Brain microvascular endothelial cell (primary cell): ENCODE results near the gene DCAF6.

Experiments used
- DNase-seq: peaks from one replicate; pipeline ENCODE4 v3.0.0-alpha.2; 2020
- H3K27ac ChIP-seq: fragments of 250-450 bp; sonication (Bioruptor Pico); 2 replicates; pipeline ENCODE4 v1.5.1; 2020; ENCODE audit warnings: mild to moderate bottlenecking, moderate library complexity
- H3K27me3 ChIP-seq: fragments of 250-450 bp; sonication (Bioruptor Pico); replicated peaks from 2 replicates; pipeline ENCODE4 v1.5.1; 2020; ENCODE audit warnings: mild to moderate bottlenecking
- H3K36me3 ChIP-seq: fragments of 250-450 bp; sonication (Bioruptor Pico); replicated peaks from 2 replicates; pipeline ENCODE4 v1.5.1; 2020; ENCODE audit warnings: mild to moderate bottlenecking
- H3K4me3 ChIP-seq: 2 replicates; pipeline ENCODE4 v1.5.1; 2011; ENCODE audit warnings: low read depth, mild to moderate bottlenecking, control low read depth, low read length, moderate library complexity
- CTCF ChIP-seq: IDR thresholded peaks from 2 replicates; pipeline ENCODE4 v1.5.1; 2011; ENCODE audit warnings: low read depth, mild to moderate bottlenecking, moderate library complexity, low read length, control low read depth, inconsistent platforms; ENCODE audit errors: missing control alignments
- in situ Hi-C: cut with HindIII; loops from 2 replicates; pipeline ENCODE4 v1.10.0; 2017; ENCODE audit warnings: low sequenced_read_pairs, low pct_ligation_motif_present

Gene DCAF6

GRCh38 chr1:168110896-168111545 is 174.5 kb downstream of the DCAF6 start:
- DNase-seq = no peak
- no peak overlapping the region for H3K4me3 ChIP-seq

DNA sequence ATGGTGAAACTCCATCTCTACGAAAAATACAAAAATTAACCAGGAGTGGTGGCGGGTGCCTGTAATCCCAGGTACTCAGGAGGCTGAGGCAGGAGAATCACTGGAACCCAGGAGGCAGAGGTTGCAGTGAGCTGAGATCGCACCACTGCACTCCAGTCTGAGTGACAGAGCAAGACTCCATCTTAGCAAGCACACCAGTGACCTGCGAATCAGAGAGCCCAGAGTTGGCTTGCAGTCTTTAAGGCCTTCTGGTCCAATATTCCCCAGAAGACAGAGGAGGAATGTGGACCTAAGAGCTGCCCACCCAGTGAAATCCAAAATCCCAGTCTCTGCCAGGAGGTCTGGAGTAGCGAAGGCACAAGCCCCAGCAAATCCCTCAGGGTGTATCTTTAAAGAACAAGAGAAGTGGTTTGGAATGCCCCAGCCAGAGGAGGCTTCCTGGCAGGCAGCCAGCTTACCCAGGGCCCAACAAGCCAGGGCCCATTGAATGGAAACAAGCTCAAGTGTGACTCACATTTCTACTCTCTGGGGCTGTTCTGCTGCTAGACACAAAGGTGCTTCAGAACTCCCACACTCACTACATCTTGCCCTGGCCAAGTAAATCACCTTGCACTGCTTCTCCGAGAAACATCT is 176.3 kb downstream of the DCAF6 start:
- DNase-seq = peak; percentile 77
- H3K27ac ChIP-seq = no peak overlapping the region

More at GRCh38 chr1:168110896-168111545, 174.5 kb downstream of the DCAF6 start:
- no peak overlapping the region for H3K27ac ChIP-seq
- H3K36me3 ChIP-seq = no peaks in the 10 kb centered on the region
- TF ChIP-seq CTCF = no peak
- in situ Hi-C loops = no loop called here
- H3K27me3 ChIP-seq = no peaks in the 10 kb centered on the region

DNA sequence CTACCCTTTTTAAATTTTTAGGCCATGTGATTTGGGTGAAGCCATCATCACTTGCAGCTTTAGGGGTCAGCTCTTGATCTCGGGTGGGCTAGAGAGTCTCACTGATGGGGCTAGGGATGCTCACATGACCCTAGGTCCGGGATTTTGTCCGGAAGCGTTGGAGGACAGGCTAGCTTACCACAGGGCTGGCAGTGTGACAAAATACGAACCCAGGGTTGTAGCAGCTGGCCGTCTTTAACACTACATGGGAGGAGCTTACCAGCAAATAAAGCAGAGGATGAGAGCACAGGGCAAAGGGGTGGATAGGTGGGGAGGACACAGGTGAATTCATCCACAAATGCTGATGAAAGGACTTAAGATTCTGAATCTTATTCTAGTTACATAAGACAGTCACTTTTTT is 178.4 kb downstream of the DCAF6 start:
- Histone ChIP-seq H3K27me3 (no peaks in the 10 kb centered on the region), H3K27ac (no peak overlapping the region), H3K4me3 (no peak overlapping the region), H3K36me3 (no peaks in the 10 kb centered on the region)
- TF ChIP-seq CTCF = no peak
- DNase-seq = no peak
- in situ Hi-C loops = no loop called here

More for the DNA sequence above, 176.3 kb downstream of the DCAF6 start:
- no peaks in the 10 kb centered on the region for H3K27me3 ChIP-seq
- no peaks in the 10 kb centered on the region for H3K36me3 ChIP-seq
- no peak for TF ChIP-seq CTCF
- no peak overlapping the region for H3K4me3 ChIP-seq
- in situ Hi-C loops = no loop called here

DNA sequence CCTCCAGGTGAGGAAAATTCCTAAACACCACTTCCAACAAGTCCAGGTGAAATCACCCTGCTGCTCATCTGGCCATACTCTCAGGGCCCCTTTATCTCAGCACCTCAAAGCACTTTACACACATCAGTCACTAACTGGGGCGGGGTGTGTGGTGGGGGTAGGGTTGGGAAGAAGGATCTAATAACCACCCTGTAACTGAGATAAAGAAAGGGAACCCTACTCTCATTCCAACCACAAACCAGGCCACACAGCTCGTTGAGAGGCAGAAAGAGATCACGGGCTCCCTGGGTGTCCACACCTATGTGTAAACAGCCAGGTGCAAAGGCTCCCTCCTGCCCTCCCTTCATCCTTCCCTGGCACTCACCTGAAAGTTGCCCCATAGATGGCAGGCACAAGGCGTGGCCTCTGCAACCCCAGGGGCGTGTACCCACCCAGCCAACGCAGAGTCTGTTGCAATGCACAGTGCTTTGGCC is 179.9 kb downstream of the DCAF6 start:
- TF ChIP-seq CTCF = no peak
- in situ Hi-C loops = no loop called here
- no peaks in the 10 kb centered on the region for H3K27me3 ChIP-seq

GRCh38 chr1:168119750-168120149 is 183.3 kb downstream of the DCAF6 start:
- TF ChIP-seq CTCF = no peak
- Histone ChIP-seq H3K27ac (no peak overlapping the region), H3K27me3 (no peaks in the 10 kb centered on the region), H3K4me3 (no peak overlapping the region), H3K36me3 (no peaks in the 10 kb centered on the region)
- in situ Hi-C loops = no loop called here
- DNase-seq = no peak

More for the DNA sequence above, 179.9 kb downstream of the DCAF6 start:
- no peak overlapping the region for H3K27ac ChIP-seq
- H3K36me3 ChIP-seq = no peaks in the 10 kb centered on the region
- no peak for DNase-seq
- H3K4me3 ChIP-seq = no peak overlapping the region
